IPS-20b (cell line): ENCODE measurements around the gene HTD2.
"Not testable (repeated sequence)": the region's sequence is repeated elsewhere in the genome, so short reads cannot be mapped to it uniquely, and the experiment has no call there.

Experiments used
- H3K27ac ChIP-seq: one replicate; pipeline ENCODE4 v1.5.1; 2013; ENCODE audit warnings: low read length
- H3K27me3 ChIP-seq: 2 replicates; pipeline ENCODE4 v1.6.1; 2013; ENCODE audit warnings: mild to moderate bottlenecking, low read length, inconsistent platforms; ENCODE audit not compliant: insufficient read depth
- H3K36me3 ChIP-seq: 2 replicates; pipeline ENCODE4 v1.6.1; 2013; ENCODE audit warnings: low read depth, mild to moderate bottlenecking, inconsistent platforms, low read length, moderate library complexity; ENCODE audit not compliant: insufficient read depth
- H3K4me1 ChIP-seq: 2 replicates; pipeline ENCODE4 v1.6.1; 2013; ENCODE audit warnings: mild to moderate bottlenecking, control low read depth, inconsistent platforms, low read length, moderate library complexity; ENCODE audit not compliant: insufficient read depth
- H3K4me3 ChIP-seq: 2 replicates; pipeline ENCODE4 v1.5.1; 2013; ENCODE audit warnings: mild to moderate bottlenecking, low read length, inconsistent platforms
- H3K9ac ChIP-seq: 2 replicates; pipeline ENCODE4 v1.6.1; 2013; ENCODE audit warnings: low read depth, mild to moderate bottlenecking, inconsistent platforms, low read length, moderate library complexity
- H3K9me3 ChIP-seq: 2 replicates; pipeline ENCODE4 v1.6.1; 2013; ENCODE audit warnings: mild to moderate bottlenecking, low read depth, low read length, inconsistent platforms; ENCODE audit not compliant: insufficient read depth

Gene HTD2

GRCh38 chr3:58336135-58336882 lies 30.0 kb downstream of the HTD2 start:
- H3K27ac ChIP-seq: no peak overlapping the region
- no peaks in the 10 kb centered on the region for H3K9me3 ChIP-seq
- H3K4me1 ChIP-seq: no peaks in the 10 kb centered on the region; the same call in 1 of the 2 replicates
- H3K27me3 ChIP-seq: peaks cover 25% of the 10 kb centered on the region
- H3K9ac ChIP-seq: no peak overlapping the region
- H3K4me3 ChIP-seq: no peak overlapping the region
- H3K36me3 ChIP-seq: no peaks in the 10 kb centered on the region

GRCh38 chr3:58337190-58337589 lies 30.9 kb downstream of the HTD2 start:
- no peaks in the 10 kb centered on the region; the same call in 1 of the 2 replicates for H3K4me1 ChIP-seq
- H3K4me3 ChIP-seq: no peak overlapping the region
- H3K27me3 ChIP-seq: peaks cover 17% of the 10 kb centered on the region
- no peak overlapping the region for H3K27ac ChIP-seq
- H3K36me3 ChIP-seq: no peaks in the 10 kb centered on the region
- no peaks in the 10 kb centered on the region for H3K9me3 ChIP-seq
- H3K9ac ChIP-seq: no peak overlapping the region

GRCh38 chr3:58339146-58339545 lies 32.8 kb downstream of the HTD2 start:
- H3K4me3 ChIP-seq, H3K27ac ChIP-seq, H3K36me3 ChIP-seq, H3K27me3 ChIP-seq, H3K4me1 ChIP-seq, H3K9me3 ChIP-seq, H3K9ac ChIP-seq: not testable (repeated sequence)

GRCh38 chr3:58340594-58341244 lies 34.4 kb downstream of the HTD2 start:
- Histone ChIP-seq H3K27me3 (no peaks in the 10 kb centered on the region), H3K9me3 (no peaks in the 10 kb centered on the region), H3K36me3 (no peaks in the 10 kb centered on the region), H3K9ac (no peak overlapping the region), H3K27ac (no peak overlapping the region), H3K4me3 (no peak overlapping the region), H3K4me1 (no peaks in the 10 kb centered on the region)

GRCh38 chr3:58341376-58341775 lies 35.1 kb downstream of the HTD2 start:
- Histone ChIP-seq H3K4me3 (no peak overlapping the region), H3K9ac (no peak overlapping the region), H3K27me3 (no peaks in the 10 kb centered on the region), H3K36me3 (no peaks in the 10 kb centered on the region), H3K4me1 (no peaks in the 10 kb centered on the region), H3K27ac (no peak overlapping the region), H3K9me3 (no peaks in the 10 kb centered on the region)

- H3K9ac ChIP-seq: no peak overlapping the region
- H3K9me3 ChIP-seq: no peaks in the 10 kb centered on the region
- no peaks in the 10 kb centered on the region for H3K4me1 ChIP-seq
- H3K4me3 ChIP-seq: no peak overlapping the region
- no peak overlapping the region for H3K27ac ChIP-seq
- no peaks in the 10 kb centered on the region for H3K27me3 ChIP-seq
- no peaks in the 10 kb centered on the region for H3K36me3 ChIP-seq
Measured at GRCh38 chr3:58342676-58343075, 36.4 kb downstream of the HTD2 start.

GRCh38 chr3:58345457-58345856 lies 39.1 kb downstream of the HTD2 start:
- Histone ChIP-seq H3K27me3 (no peaks in the 10 kb centered on the region), H3K9ac (no peak overlapping the region), H3K36me3 (no peaks in the 10 kb centered on the region), H3K4me3 (no peak overlapping the region), H3K9me3 (no peaks in the 10 kb centered on the region), H3K4me1 (no peaks in the 10 kb centered on the region), H3K27ac (no peak overlapping the region)

GRCh38 chr3:58346368-58346767 lies 40.0 kb downstream of the HTD2 start:
- Histone ChIP-seq H3K36me3 (no peaks in the 10 kb centered on the region), H3K9ac (no peak overlapping the region), H3K27me3 (no peaks in the 10 kb centered on the region), H3K9me3 (no peaks in the 10 kb centered on the region), H3K4me3 (no peak overlapping the region), H3K4me1 (no peaks in the 10 kb centered on the region), H3K27ac (no peak overlapping the region)

- Histone ChIP-seq H3K4me3 (no peak overlapping the region), H3K9me3 (no peaks in the 10 kb centered on the region), H3K27me3 (no peaks in the 10 kb centered on the region), H3K9ac (no peak overlapping the region), H3K36me3 (no peaks in the 10 kb centered on the region), H3K27ac (no peak overlapping the region), H3K4me1 (peaks cover 8% of the 10 kb centered on the region; the same call in 1 of the 2 replicates)
Measured at GRCh38 chr3:58347984-58348383, 41.7 kb downstream of the HTD2 start.

GRCh38 chr3:58349792-58350626 lies 43.7 kb downstream of the HTD2 start:
- no peaks in the 10 kb centered on the region for H3K36me3 ChIP-seq
- H3K9ac ChIP-seq: no peak overlapping the region
- H3K4me1 ChIP-seq: peaks cover 8% of the 10 kb centered on the region; the same call in 1 of the 2 replicates
- H3K27me3 ChIP-seq: no peaks in the 10 kb centered on the region
- H3K9me3 ChIP-seq: no peaks in the 10 kb centered on the region
- H3K4me3 ChIP-seq: no peak overlapping the region
- no peak overlapping the region for H3K27ac ChIP-seq

GRCh38 chr3:58350627-58351013 lies 44.3 kb downstream of the HTD2 start:
- no peaks in the 10 kb centered on the region for H3K9me3 ChIP-seq
- H3K4me3 ChIP-seq: no peak overlapping the region
- no peaks in the 10 kb centered on the region for H3K27me3 ChIP-seq
- no peak overlapping the region for H3K9ac ChIP-seq
- no peaks in the 10 kb centered on the region for H3K36me3 ChIP-seq
- no peak overlapping the region for H3K27ac ChIP-seq
- H3K4me1 ChIP-seq: peaks cover 8% of the 10 kb centered on the region; the same call in 1 of the 2 replicates
